DND-41 (cell line): Measurements from ENCODE around the gene VPS18.

Experiments used
- ATAC-seq: fragments of 200-7000 bp; cut with Tn5 transposase; 3 replicates; pipeline ENCODE4 v1.9.1; 2021; ENCODE audit warnings: low read depth; ENCODE audit not compliant: insufficient read depth
- DNase-seq: peaks from one replicate; pipeline ENCODE4 v3.0.0-alpha.2; 2020
- H2AFZ ChIP-seq: 2 replicates; pipeline ENCODE4 v1.6.0; 2012; ENCODE audit warnings: low read depth, low read length
- H3K27ac ChIP-seq: 2 replicates; pipeline ENCODE4 v1.5.1; 2012; ENCODE audit warnings: low read length, inconsistent platforms
- H3K27me3 ChIP-seq: fragments of 200-600 bp; sonication (generic); 2 replicates; pipeline ENCODE4 v1.6.0; 2012; ENCODE audit warnings: low read length, mild to moderate bottlenecking, inconsistent platforms; ENCODE audit not compliant: insufficient read depth, poor library complexity
- H3K36me3 ChIP-seq: 2 replicates; pipeline ENCODE4 v1.5.1; 2012; ENCODE audit warnings: low read length, inconsistent platforms; ENCODE audit not compliant: insufficient read depth
- H3K4me1 ChIP-seq: 2 replicates; pipeline ENCODE4 v1.5.1; 2012; ENCODE audit warnings: mild to moderate bottlenecking, low read length; ENCODE audit not compliant: insufficient read depth
- H3K4me2 ChIP-seq: 2 replicates; pipeline ENCODE4 v1.6.0; 2012; ENCODE audit warnings: mild to moderate bottlenecking, moderate library complexity, low read length, inconsistent platforms; ENCODE audit not compliant: insufficient read depth
- H3K4me3 ChIP-seq, 2 experiments: fragments of 200-600 bp in 1 of 2; shearing (Covaris generic) in 1 of 2; 2 replicates each; pipeline ENCODE4 v1.5.1; 2012 to 2016; ENCODE audit warnings: inconsistent platforms in 2 of 2, low read length in 2 of 2, mild to moderate bottlenecking in 2 of 2, low read depth in 1 of 2, moderate library complexity in 1 of 2
- H3K79me2 ChIP-seq: 2 replicates; pipeline ENCODE4 v1.6.0; 2012; ENCODE audit warnings: low read length, inconsistent platforms; ENCODE audit not compliant: insufficient read depth
- H3K9ac ChIP-seq: 2 replicates; pipeline ENCODE4 v1.6.0; 2012; ENCODE audit warnings: low read depth, mild to moderate bottlenecking, inconsistent platforms, low read length, moderate library complexity
- H3K9me3 ChIP-seq: 2 replicates; pipeline ENCODE4 v1.5.1; 2012; ENCODE audit warnings: low read length, moderate library complexity, mild to moderate bottlenecking, inconsistent platforms; ENCODE audit not compliant: insufficient read depth, severe bottlenecking
- H4K20me1 ChIP-seq: 2 replicates; pipeline ENCODE4 v1.6.0; 2012; ENCODE audit warnings: low read length; ENCODE audit not compliant: insufficient read depth
- CTCF ChIP-seq: IDR thresholded peaks from 2 replicates; pipeline ENCODE4 v1.5.1; 2012; ENCODE audit warnings: borderline replicate concordance, low read length, moderate library complexity, mild to moderate bottlenecking; ENCODE audit not compliant: poor library complexity, severe bottlenecking; ENCODE audit errors: extremely low read depth
- EZH2 ChIP-seq: IDR thresholded peaks from 3 replicates; pipeline ENCODE4 v1.6.1; 2012; ENCODE audit warnings: borderline replicate concordance, low read depth, mild to moderate bottlenecking, moderate library complexity, low read length, inconsistent platforms; ENCODE audit not compliant: severe bottlenecking

The VPS18 gene

GRCh38 chr15:40937762-40938535, 43.7 kb downstream of the VPS18 start:
- DNase-seq (no peak), ATAC-seq (no peak)
- Histone ChIP-seq H3K36me3 (no peaks in the 10 kb centered on the region), H3K27me3 (no peaks in the 10 kb centered on the region), H3K9ac (no peak overlapping the region), H3K4me2 (no peak overlapping the region), H3K9me3 (no peaks in the 10 kb centered on the region), H3K4me1 (peaks cover 25% of the 10 kb centered on the region), H3K79me2 (no peaks in the 10 kb centered on the region), H3K4me3 (no peak overlapping the region), H3K27ac (no peak overlapping the region), H2AFZ (no peak overlapping the region), H4K20me1 (peaks cover 3% of the 10 kb centered on the region)
- TF ChIP-seq CTCF (peak; percentile 52), EZH2 (no peak)

- DNase-seq (no peak), ATAC-seq (no peak)
- H3K4me2 ChIP-seq = no peak overlapping the region
- no peaks in the 10 kb centered on the region for H3K79me2 ChIP-seq
- no peak overlapping the region for H2AFZ ChIP-seq
- no peaks in the 10 kb centered on the region for H3K27me3 ChIP-seq
- H4K20me1 ChIP-seq = peaks cover 3% of the 10 kb centered on the region
- H3K4me1 ChIP-seq = peaks cover 30% of the 10 kb centered on the region
- no peaks in the 10 kb centered on the region for H3K9me3 ChIP-seq
- H3K27ac ChIP-seq = no peak overlapping the region
- TF ChIP-seq EZH2 = no peak
- no peak for TF ChIP-seq CTCF
- H3K4me3 ChIP-seq = no peak overlapping the region
- H3K36me3 ChIP-seq = no peaks in the 10 kb centered on the region
- H3K9ac ChIP-seq = no peak overlapping the region
These were observed 44.3 kb downstream of the VPS18 start for GRCh38 chr15:40938536-40938870.

DNA sequence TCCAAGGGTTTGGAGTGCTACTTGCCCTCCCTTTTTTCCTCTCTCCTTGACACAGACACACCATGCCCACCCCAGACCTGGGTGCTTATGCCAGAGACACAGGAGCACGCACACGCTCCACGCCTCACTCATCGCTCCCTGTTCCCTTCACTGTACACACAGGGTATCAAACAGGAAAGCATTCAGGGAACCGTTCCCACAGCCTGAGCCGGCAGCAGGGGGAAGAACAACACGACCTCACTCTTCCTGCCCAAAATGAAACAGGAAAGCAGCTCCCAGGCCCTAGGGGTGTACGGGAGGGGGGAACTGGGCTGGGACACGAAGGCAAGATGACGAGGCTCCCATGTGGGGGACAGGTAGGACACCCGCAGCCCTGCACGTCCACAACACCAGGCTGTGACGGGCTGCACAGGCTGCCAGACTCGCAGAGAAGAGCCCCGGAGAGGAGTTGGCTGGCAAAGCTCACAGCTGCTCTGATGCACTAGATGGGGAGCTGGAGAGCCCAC, 46.1 kb downstream of the VPS18 start:
- no peak overlapping the region for H3K4me2 ChIP-seq
- ATAC-seq (no peak), DNase-seq (no peak)
- H2AFZ ChIP-seq = no peak overlapping the region
- no peak overlapping the region for H3K9ac ChIP-seq
- no peak overlapping the region for H3K27ac ChIP-seq
- H3K36me3 ChIP-seq = no peaks in the 10 kb centered on the region
- H3K4me3 ChIP-seq = no peak overlapping the region
- no peaks in the 10 kb centered on the region for H3K79me2 ChIP-seq
- H3K27me3 ChIP-seq = no peaks in the 10 kb centered on the region
- no peaks in the 10 kb centered on the region for H3K9me3 ChIP-seq
- H3K4me1 ChIP-seq = peaks cover 32% of the 10 kb centered on the region
- H4K20me1 ChIP-seq = peaks cover 3% of the 10 kb centered on the region
- TF ChIP-seq CTCF (no peak), EZH2 (no peak)
